ENCODE measurements around the gene CPEB3. TPM values are rescaled to one million over a fixed set of nuclear protein-coding genes. Genes with fewer than 3 reads are reported as not detected.
A peak's percentile ranks its signal among the peaks of the same experiment; 100 is the strongest.

CPEB3 gene
- total and polyA plus RNA-seq, 12 donors = 1.6 to 13.4 (median 6.1) TPM

GRCh38 chr10:92111336-92111939, 179.4 kb downstream of the CPEB3 start:
- Histone ChIP-seq H3K27ac (peak overlapping the region in 2 of 5 donors; percentile 4 to 32), H3K4me3 (no peak overlapping the region), H3K36me3 (replicated peaks in 1 of 2) (no peaks in the 10 kb centered on the region), H3K27me3 (no peaks in the 10 kb centered on the region), H3K4me1 (replicated peaks in 1 of 2) (peaks cover 17 to 64% of the 10 kb centered on the region in 2 donors), H3K9me3 (replicated peaks in 1 of 3) (no peaks in the 10 kb centered on the region)
- TF ChIP-seq POLR2A (IDR thresholded peaks at IDR 0.05) (no peak), CTCF (IDR thresholded peaks at IDR 0.05) (no peak)
- intact Hi-C loops (cut with DNase I) = no loop called here
- peak in 1 of 7 donors; percentile 42 for DNase-seq

GRCh38 chr10:92110039-92110794, 180.7 kb downstream of the CPEB3 start:
- TF ChIP-seq POLR2A (IDR thresholded peaks at IDR 0.05) = no peak
- no peak for TF ChIP-seq CTCF (IDR thresholded peaks at IDR 0.05)
- Histone ChIP-seq H3K27me3 (no peaks in the 10 kb centered on the region), H3K4me1 (replicated peaks in 1 of 2) (peaks cover 17 to 64% of the 10 kb centered on the region in 2 donors), H3K9me3 (replicated peaks in 1 of 3) (no peaks in the 10 kb centered on the region), H3K4me3 (no peak overlapping the region), H3K36me3 (replicated peaks in 1 of 2) (no peaks in the 10 kb centered on the region), H3K27ac (peak overlapping the region in 2 of 5 donors; percentile 31 to 32)
- WGBS, 4 donors = 66 to 77% (median 74%) methylated on average over 6 of the region's 6 CpGs
- intact Hi-C loops (cut with DNase I) = no loop called here
- no peak for DNase-seq

GRCh38 chr10:92108747-92109146, 182.1 kb downstream of the CPEB3 start:
- no peak overlapping the region for H3K4me3 ChIP-seq
- WGBS, 4 donors = 73 to 89% (median 78%) methylated on average over 2 of the region's 2 CpGs
- no peak for TF ChIP-seq POLR2A (IDR thresholded peaks at IDR 0.05)
- no peak for TF ChIP-seq CTCF (IDR thresholded peaks at IDR 0.05)
- peaks cover 17 to 57% of the 10 kb centered on the region in 2 donors for H3K4me1 ChIP-seq (replicated peaks in 1 of 2)
- H3K9me3 ChIP-seq (replicated peaks in 1 of 3) = no peaks in the 10 kb centered on the region
- no peaks in the 10 kb centered on the region for H3K27me3 ChIP-seq
- intact Hi-C loops (cut with DNase I) = no loop called here
- no peaks in the 10 kb centered on the region for H3K36me3 ChIP-seq (replicated peaks in 1 of 2)
- H3K27ac ChIP-seq = peak overlapping the region in 2 of 5 donors; percentile 29 to 61
- DNase-seq = no peak

- no peaks in the 10 kb centered on the region for H3K36me3 ChIP-seq (replicated peaks in 1 of 2)
- no peaks in the 10 kb centered on the region for H3K27me3 ChIP-seq
- no peaks in the 10 kb centered on the region for H3K9me3 ChIP-seq (replicated peaks in 1 of 3)
- intact Hi-C loops (cut with DNase I) = no loop called here
- no peak for DNase-seq
- no peak overlapping the region for H3K4me3 ChIP-seq
- no peak for TF ChIP-seq POLR2A (IDR thresholded peaks at IDR 0.05)
- no peak for TF ChIP-seq CTCF (IDR thresholded peaks at IDR 0.05)
- H3K27ac ChIP-seq = peak overlapping the region in 2 of 5 donors; percentile 29 to 61
- H3K4me1 ChIP-seq (replicated peaks in 1 of 2) = peaks cover 17 to 51% of the 10 kb centered on the region in 2 donors
Measured at GRCh38 chr10:92108120-92108519, 182.8 kb downstream of the CPEB3 start.

Data from adrenal gland (tissue), 12 donors.